ENCODE results near the gene KRT6B. TPM values are rescaled to one million over a fixed set of nuclear protein-coding genes. Genes with fewer than 3 reads are reported as not detected.
"Not testable (repeated sequence)": the region's sequence is repeated elsewhere in the genome, so short reads cannot be mapped to it uniquely, and the experiment has no call there.

The KRT6B gene
- total RNA-seq, 1 experiment from 2014 or later: not detected

GRCh38 chr12:52488736-52489135, 36.8 kb upstream of the KRT6B start:
- no peaks in the 10 kb centered on the region for H3K36me3 ChIP-seq (ENCODE audit: control insufficient read depth, insufficient read depth, low read length)
- no peak overlapping the region for H3K27ac ChIP-seq (ENCODE audit: low read length)
- ChIA-PET CTCF (no interaction called here), POLR2A (no interaction called here)
- BruUV-seq (replicated peaks): no TSS peak
- H3K27me3 ChIP-seq (ENCODE audit: control insufficient read depth, insufficient read depth, low read length): peaks cover 10% of the 10 kb centered on the region
- no peaks in the 10 kb centered on the region for H3K9me3 ChIP-seq (ENCODE audit: control insufficient read depth, insufficient read depth, low read depth, low read length)
- no peak for DNase-seq (ENCODE audit: low read depth, low spot score)
- intact Hi-C loops (cut with micrococcal nuclease; ENCODE audit: unreplicated experiment): no loop called here
- H3K4me1 ChIP-seq (ENCODE audit: control insufficient read depth, insufficient read depth, low read length): no peaks in the 10 kb centered on the region
- ATAC-seq: no peak
- H3K4me3 ChIP-seq (ENCODE audit: low read depth in 2 of 2, low read length in 2 of 2): no peak overlapping the region
- in situ Hi-C loops (cut with HindIII; ENCODE audit: low pct_unique_long_range_greater_than_20kb, low sequenced_read_pairs): no loop called here
- TF ChIP-seq CTCF (IDR thresholded peaks at IDR 0.05) (no peak), TCF7L2 (IDR thresholded peaks at IDR 0.05; ENCODE audit: low read depth, low read length) (no peak), REST (IDR thresholded peaks at IDR 0.05; ENCODE audit: insufficient read depth in 1 of 2, low read depth in 2 of 2, low read length in 1 of 2) (no peak), POLR2AphosphoS5 (IDR thresholded peaks at IDR 0.05; ENCODE audit: low read depth, low read length) (no peak), SIN3A (IDR thresholded peaks at IDR 0.05; ENCODE audit: borderline replicate concordance, insufficient read depth, low read depth, low read length) (no peak)

GRCh38 chr12:52487744-52488443, 35.9 kb upstream of the KRT6B start:
- CTCF ChIA-PET; in situ Hi-C loops (cut with HindIII; ENCODE audit: low pct_unique_long_range_greater_than_20kb, low sequenced_read_pairs); H3K4me3 ChIP-seq (ENCODE audit: low read depth in 2 of 2, low read length in 2 of 2); BruUV-seq (replicated peaks); intact Hi-C loops (cut with micrococcal nuclease; ENCODE audit: unreplicated experiment); H3K4me1 ChIP-seq (ENCODE audit: control insufficient read depth, insufficient read depth, low read length); H3K27me3 ChIP-seq (ENCODE audit: control insufficient read depth, insufficient read depth, low read length); H3K9me3 ChIP-seq (ENCODE audit: control insufficient read depth, insufficient read depth, low read depth, low read length); DNase-seq (ENCODE audit: low read depth, low spot score); H3K27ac ChIP-seq (ENCODE audit: low read length); ATAC-seq; H3K36me3 ChIP-seq (ENCODE audit: control insufficient read depth, insufficient read depth, low read length): not testable (repeated sequence)
- POLR2A ChIA-PET: interaction anchor here (0.6 kb wide), 1 partner anchor 364 kb away, joined by 5 read pairs; no protein-coding TSS in a partner anchor

GRCh38 chr12:52487211-52487610, 35.3 kb upstream of the KRT6B start:
- intact Hi-C loops (cut with micrococcal nuclease; ENCODE audit: unreplicated experiment): no loop called here

More at GRCh38 chr12:52487211-52487610, 35.3 kb upstream of the KRT6B start:
- in situ Hi-C loops (cut with HindIII; ENCODE audit: low pct_unique_long_range_greater_than_20kb, low sequenced_read_pairs): no loop called here
- H3K9me3 ChIP-seq (ENCODE audit: control insufficient read depth, insufficient read depth, low read depth, low read length): no peaks in the 10 kb centered on the region
- DNase-seq (ENCODE audit: low read depth, low spot score) (no peak), ATAC-seq (no peak)
- BruUV-seq (replicated peaks): no TSS peak
- H3K27ac ChIP-seq (ENCODE audit: low read length): no peak overlapping the region
- TF ChIP-seq REST (IDR thresholded peaks at IDR 0.05; ENCODE audit: insufficient read depth in 1 of 2, low read depth in 2 of 2, low read length in 1 of 2) (no peak), SIN3A (IDR thresholded peaks at IDR 0.05; ENCODE audit: borderline replicate concordance, insufficient read depth, low read depth, low read length) (no peak), TCF7L2 (IDR thresholded peaks at IDR 0.05; ENCODE audit: low read depth, low read length) (no peak), CTCF (IDR thresholded peaks at IDR 0.05) (no peak), POLR2AphosphoS5 (IDR thresholded peaks at IDR 0.05; ENCODE audit: low read depth, low read length) (no peak)
- POLR2A ChIA-PET: interaction anchor here (0.6 kb wide), 1 partner anchor 365 kb away, joined by 5 read pairs; no protein-coding TSS in a partner anchor
- no peak overlapping the region for H3K4me3 ChIP-seq (ENCODE audit: low read depth in 2 of 2, low read length in 2 of 2)
- peaks cover 13% of the 10 kb centered on the region for H3K27me3 ChIP-seq (ENCODE audit: control insufficient read depth, insufficient read depth, low read length)
- no peaks in the 10 kb centered on the region for H3K36me3 ChIP-seq (ENCODE audit: control insufficient read depth, insufficient read depth, low read length)
- CTCF ChIA-PET: no interaction called here
- H3K4me1 ChIP-seq (ENCODE audit: control insufficient read depth, insufficient read depth, low read length): no peaks in the 10 kb centered on the region

Measured in Panc1 (cell line).